Stimulated activated naive CD4-positive, alpha-beta T cell treated with Interleukin-2 at 50 U/mL for 16 hours (primary cell): ENCODE data around the gene EXOC3L2.
"Not testable (repeated sequence)": the region's sequence is repeated elsewhere in the genome, so short reads cannot be mapped to it uniquely, and the experiment has no call there.

Experiments used
- DNase-seq: peaks from one replicate; lab custom pipeline; 2025; lab: John Stamatoyannopoulos, UW

Gene EXOC3L2

DNA sequence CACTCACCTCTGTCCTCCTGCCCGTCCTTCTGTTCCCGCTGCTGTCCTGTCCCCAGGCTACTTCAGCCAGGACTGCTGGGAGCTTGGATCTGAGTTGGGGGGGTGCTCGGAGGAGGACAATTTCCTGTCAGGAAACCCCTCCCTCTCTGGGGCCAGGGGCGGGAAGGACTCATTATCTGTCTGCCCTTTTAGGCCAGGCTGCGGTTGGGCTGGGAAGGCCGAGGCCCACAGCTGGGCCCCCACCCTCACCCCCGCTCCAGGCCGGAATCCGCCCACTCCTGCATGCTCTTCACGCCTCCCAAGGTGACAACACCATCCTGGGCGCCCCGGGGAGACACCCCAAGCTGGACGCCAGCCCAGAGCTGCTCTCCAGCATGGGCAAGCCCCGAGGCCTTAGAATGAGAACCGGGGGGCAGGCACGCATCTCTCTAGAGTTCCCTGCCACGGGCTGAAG lies at the start of gene EXOC3L2:
Gene EXOC3L2, minus strand, starts transcription at position 74 of the 454 bp plus-strand sequence. CDS start 6,362 bp downstream, outside the sequence.
- no peak for DNase-seq

DNA sequence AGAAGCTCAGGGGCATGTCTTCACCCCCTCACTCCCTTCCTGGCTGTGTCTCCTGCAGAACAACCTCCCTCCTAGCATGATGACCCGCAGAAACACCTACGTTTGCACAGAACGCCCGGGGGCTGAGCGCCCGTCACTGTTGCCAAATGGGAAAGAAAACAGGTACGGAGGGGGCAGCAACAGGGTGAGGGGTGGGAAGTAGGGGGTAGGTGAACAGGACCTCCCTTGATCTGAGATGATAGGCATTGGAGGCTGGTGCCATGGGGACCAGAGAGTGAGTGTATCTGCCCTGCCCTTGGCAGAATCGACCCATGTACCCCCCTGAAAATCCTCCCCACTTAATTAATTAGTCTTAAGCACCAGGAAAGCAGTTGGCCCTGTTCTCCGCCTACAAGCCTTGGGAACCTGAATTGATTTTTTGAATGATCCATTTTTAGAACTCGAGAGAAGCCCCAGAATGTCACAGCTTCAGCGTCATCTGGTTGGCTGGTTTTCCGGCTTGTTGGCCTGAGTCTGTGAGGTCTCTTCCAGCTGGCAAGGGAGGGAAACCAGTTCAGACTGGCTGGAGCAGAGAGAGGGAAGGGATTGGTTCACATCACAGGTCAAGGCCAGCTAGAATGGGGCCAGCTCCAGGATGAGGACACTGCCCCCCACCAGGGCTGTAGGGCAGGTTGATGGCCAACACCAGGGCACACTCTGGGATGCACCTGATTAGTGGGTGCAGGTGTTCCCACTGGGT lies 49.3 kb upstream of the EXOC3L2 start:
- DNase-seq = no peak

DNA sequence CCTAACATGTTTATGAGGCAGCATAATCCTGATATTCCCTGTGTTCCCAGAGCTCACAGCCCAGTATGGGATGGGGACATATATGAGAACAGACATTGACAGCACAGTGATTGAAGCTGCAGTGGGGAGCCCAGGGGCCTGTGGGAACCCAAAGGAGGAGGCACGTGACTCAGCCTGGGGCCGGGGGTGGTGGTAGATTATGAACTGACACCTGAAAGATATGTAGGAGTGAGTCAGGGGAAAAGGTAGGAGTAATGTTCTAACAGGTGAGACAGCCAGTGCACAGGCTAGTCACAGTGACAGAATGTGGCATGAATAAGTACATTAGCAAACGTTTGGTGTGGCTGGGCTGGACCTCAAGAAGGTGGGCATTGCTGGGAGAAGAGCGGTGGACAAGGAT lies 48.5 kb upstream of the EXOC3L2 start:
- DNase-seq = peak; percentile 8

DNA sequence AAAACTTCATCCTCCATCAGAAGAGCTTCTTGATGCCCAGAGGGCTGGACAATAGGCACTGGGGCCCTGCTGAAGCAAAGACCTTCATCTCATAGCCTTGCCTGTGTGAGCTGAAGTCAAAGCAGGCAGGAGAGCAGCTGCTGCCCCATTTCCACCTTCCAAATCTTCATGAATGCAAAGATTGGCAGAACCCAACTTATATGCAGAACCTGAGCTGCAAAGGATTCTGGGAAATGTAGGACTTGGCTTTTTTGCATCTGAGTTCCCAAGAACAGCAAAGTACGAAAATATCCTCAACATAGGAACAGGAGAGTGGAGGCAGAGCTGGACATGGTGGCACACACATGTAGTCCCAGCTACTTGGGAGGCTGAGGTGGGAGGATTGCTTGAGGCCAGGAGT lies 46.6 kb upstream of the EXOC3L2 start:
- DNase-seq = no peak

DNA sequence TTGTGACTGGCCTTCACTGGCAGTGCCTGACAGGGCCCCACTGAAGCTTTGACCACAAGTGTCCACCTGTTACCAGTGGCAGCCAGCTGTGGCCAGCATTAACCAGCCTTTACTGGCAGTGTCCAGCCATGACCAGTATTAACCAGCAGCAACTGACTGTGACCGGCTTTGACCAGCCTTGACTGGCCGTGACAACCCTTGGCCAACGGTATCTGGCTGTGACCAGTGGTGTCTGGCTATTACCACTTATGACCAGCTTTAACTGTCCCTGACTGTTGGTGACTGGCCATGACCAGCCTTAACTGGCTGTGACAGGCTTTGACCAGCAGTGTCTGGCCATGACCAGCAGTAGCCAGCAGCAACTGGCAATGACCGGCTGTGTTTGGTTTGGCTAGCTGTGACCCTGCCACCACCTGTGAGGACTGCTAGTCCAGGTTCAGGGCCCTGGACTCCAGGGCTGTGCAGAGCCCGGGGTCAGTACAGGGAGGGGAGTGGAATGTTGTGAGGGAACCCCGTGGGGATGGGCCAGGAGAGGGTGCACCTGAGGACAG lies 45.2 kb upstream of the EXOC3L2 start:
- no peak for DNase-seq

DNA sequence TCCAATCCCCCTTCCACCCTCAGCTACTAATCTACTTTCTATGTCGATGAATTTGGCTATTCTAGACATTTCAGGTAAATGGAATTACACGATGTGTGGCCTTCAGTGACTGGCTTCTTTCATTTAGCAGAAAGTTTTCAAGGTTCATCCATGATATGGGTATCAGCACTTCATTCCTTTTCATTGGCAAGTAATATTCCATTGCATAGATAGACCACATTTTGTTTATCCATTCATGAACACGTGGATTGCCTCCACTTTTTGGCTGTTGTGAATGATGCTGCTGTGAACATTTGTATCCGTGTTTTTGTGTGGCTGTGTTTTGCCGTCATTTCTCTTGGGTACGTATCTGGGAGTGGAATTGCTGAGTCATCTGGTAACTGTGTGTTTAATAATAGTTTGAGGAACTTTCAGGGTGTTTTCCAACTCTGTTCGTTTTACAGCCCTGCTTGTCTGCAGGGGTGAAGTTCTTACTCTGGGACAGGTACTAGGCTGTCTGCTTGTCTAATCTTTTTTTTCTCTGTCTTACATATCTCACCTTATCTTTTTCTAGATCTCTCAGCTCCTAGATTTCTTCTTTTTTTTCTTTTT lies 38.3 kb upstream of the EXOC3L2 start:
- DNase-seq = no peak

DNA sequence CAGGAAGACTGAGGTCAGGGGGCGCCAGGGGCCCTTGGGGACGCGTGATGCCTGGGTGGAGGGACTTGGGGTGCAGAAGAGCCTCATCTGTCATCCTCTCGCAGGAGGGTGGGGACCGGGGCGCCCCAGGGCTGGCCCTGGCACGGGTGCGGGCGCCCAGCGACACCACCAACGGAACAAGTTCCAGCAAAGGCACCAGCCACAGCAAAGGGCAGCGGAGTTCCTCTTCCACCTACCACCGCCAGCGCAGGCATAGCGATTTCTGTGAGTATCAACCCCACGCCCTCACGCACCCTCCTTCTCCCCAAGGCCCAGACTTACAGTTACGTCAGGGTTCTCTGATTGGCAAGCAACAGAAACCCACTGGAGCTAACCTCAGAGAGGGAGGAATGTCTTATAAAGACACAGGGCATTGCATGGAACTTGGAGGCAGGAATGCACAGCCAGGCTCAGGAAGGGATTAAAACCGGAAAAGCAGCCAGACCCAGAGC lies 35.3 kb upstream of the EXOC3L2 start:
- no peak for DNase-seq

DNA sequence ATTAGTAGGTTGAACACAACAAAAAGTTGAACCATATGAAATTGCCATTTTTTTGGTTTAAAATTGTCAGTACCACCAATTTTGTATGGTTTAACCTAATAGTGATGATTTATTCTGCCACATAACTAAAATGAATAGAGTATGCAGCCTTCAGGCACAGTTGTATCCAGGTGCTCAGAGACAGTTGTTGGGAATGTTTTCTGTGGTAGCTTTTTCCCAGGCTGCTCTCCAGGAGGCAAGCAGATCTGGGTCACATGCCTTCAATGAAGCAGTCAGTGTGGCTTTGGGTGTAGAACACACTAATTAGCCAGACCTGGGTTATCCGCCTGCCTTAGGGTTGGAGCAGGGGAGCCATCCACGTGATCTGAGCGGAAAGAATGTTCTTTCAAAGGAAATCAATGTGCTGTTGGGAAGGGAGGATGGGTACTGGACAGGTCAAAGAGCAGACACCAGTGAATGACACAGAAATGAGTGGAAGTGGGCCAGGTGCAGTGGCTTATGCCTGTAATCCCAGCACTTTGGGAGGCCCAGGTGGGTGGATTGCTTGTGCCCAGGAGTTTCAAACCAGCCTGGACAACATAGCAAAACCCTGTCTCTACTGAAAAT lies 34.5 kb upstream of the EXOC3L2 start:
- DNase-seq = no peak

DNA sequence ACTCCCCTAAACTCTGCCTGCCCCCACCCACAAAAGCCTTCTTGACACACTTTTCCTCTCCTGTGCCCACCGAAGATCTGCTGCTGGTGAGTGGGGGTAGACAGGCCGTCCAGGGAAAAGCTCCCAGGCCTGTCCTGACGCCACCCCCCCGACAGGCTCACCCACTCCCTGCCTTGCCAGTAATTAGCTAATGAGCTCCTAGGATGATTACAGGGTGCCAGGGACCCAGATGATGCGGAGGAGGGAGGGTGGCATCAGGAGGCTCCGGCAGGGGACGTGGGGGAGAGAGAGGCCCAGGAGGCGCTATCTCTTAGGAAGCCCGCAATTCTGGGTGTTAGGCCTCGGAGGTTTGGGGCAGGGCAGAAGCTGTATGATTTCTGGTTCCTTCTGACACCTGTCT lies 32.9 kb upstream of the EXOC3L2 start:
- DNase-seq = no peak

DNA sequence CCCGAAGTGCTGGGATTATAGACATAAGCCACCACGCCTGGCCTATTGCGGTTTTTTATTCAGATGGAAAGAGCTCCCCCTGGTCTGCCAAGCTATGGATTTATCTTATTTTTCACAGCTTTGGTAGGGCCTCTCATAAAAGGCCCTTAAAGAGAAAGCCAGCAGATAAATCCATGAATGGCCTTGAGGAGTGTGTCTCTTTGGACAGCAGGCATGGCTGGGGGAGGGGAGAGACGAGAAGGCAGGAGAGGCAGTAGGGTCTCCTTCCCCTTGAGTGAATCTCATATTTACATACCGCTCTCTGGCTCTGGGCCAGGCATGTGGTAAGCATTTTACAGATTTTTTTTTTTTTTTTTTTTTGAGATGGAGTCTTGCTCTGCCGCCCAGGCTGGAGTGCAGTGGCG lies 31.1 kb upstream of the EXOC3L2 start:
- no peak for DNase-seq

DNA sequence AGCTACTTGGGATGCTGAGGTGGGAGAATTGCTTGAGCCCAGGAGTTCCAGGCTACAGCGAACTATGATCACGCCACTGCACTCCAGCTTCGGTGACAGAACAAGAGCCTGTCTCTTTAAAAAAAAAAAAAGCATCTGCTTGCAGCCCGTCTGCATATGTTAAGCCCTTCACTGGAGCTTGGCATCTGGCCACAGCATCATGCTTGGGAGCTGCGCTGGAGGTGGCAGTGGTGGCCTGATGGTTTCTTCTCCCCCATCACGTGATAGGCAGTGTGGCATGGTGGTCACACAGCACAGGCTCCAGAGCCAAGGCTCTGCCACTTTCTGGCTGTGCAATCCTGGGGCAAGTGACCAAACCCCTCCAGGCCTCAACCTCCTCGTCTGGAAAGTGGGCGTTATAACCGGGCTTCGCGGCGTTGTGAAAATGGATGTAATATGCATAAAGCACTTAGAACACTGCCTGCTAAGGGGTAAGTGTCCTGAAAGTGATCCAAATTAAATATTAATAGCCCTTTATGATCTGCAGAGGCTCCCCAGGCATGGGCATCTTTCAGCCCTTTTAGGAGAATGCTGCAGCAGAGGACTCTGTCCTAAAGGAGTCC lies 30.3 kb upstream of the EXOC3L2 start:
- DNase-seq = no peak

DNA sequence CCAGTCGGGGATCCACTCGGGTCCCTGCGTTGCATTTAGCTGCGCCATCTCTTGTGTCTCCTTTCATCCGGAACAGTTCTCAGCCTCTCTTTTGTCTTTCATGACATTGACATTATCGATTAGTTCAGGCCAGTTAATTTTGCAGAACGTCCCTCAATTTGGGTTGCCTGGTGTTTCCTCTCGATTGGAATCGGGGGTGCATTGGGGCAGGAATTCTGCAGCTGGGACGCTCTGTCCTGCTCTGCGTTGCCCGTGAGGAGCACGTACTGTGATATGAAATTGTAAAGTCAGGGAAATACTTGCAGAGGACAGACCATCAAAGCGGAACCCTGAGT lies 28.3 kb upstream of the EXOC3L2 start:
- DNase-seq = no peak

DNA sequence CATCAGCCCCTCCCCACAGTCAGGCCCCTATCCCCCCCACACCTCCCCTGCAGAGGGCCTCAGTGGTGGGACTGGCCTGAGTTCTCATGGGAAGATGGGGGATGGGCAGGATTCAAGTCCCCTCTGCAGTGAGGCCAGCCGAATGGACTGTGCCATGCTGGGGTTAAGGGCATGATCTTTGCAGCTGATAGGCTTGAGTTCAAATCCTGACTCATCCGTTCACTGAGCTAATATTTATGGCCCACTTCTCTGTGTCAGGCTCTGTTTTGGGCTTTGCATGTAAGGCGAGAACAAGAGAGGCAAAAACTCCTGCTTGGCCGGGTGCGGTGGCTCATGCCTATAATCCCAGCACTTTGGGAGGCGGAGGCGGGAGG lies 26.5 kb upstream of the EXOC3L2 start:
- DNase-seq = no peak

DNA sequence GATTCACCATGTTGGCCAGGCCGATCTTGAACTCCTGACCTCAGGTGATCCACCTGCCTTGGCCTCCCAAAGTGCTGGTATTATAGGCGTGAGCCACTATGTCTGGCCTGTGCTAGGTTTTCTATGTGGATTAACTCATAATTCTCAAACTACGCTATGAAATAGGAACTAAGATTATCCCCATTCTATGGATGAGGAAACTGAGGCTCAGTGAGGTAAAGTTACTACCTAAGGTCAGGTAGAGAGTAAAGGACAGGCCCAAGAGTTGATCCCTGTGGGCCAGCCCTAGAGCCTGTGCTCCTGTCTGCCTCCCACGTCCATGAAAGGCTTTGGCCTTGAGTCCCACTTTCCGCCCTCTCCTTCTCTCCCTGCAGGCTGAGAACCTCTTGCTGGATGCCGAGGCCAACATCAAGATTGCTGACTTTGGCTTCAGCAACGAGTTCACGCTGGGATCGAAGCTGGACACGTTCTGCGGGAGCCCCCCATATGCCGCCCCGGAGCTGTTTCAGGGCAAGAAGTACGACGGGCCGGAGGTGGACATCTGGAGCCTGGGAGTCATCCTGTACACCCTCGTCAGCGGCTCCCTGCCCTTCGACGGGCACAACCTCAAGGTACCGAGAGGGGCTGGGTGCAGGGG lies 26.0 kb upstream of the EXOC3L2 start:
- no peak for DNase-seq

DNA sequence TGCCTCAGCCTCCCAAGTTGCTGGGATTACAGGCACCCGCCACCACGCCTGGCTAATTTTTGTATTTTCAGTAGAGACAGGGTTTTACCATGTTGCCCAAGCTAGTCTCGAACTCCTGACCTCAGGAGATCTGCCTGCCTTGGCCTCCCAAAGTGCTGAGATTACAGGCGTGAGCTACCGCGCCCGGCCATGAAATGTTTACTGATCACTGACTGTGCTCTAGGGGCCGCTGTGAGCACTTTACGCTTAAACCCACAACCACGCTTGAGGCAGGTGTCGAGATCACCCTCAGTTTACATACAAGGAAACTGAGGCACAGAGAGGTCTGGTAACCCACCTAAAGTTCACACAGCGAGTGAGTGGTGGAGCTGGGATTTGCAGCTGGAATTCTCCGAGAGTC lies 24.7 kb upstream of the EXOC3L2 start:
- DNase-seq = not testable (repeated sequence)

DNA sequence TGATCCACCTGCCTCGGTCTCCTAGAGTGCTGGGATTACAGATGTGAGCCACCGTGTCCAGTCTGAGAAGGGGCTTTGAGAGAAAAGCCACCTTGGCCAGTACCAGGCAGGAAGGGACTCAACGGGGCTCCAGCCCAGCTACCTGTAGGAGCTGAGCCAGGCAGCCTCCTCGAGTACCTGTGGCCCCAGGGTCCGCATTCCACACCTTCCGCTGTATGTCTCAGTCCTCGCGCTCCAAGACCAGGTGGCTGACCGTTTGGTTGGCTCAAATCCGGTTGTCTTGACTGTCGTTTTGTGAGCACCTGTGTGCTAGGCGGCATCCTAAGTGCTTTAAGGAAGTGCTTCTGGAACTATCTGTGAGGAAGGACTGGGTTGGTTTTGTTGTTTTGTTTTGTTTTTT lies 22.1 kb upstream of the EXOC3L2 start:
- DNase-seq = no peak

DNA sequence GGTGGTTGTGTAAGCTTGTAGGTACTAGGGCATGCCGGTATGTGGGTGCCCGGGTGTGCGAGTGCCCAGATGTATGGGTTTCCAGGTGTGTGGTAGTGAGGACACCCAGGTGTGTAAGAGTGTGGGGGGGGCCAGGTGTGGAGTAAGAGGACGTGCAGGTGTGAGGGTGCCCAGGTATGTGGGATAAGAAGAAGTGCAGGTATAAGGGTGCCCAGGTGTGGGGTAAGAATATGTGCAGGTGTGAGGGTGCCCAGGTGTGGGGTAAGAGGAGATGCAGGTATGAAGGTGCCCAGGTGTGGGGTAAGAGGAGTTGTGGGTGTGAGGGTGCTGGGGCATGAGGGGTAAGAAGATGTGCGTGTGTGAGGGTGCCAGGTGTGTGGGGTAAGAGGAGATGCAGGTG lies 20.2 kb upstream of the EXOC3L2 start:
- DNase-seq = no peak

DNA sequence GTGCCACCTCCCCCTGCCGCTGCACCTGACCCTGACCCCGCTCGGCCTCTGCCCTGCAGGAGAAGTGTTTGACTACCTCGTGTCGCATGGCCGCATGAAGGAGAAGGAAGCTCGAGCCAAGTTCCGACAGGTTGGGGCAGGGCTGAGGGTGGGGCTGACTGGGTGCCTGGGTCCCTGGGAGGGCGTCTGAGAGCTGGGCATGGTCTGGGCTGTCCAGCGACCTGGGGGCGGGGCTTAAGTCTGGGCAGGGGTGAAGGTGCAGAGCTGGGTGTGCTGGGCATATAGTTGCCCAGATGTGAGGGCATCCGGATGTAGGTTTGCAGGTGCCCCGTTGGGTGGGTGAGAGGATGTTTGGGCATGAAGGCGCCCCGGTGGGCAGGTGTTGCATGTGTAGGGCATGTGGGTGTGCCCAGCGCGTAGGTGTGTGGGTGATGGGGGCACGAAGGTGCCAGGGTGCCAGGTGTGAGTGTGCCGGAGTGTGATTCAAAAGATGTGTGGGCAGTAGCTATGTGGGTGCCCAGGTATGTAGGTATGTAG lies 19.6 kb upstream of the EXOC3L2 start:
- no peak for DNase-seq

DNA sequence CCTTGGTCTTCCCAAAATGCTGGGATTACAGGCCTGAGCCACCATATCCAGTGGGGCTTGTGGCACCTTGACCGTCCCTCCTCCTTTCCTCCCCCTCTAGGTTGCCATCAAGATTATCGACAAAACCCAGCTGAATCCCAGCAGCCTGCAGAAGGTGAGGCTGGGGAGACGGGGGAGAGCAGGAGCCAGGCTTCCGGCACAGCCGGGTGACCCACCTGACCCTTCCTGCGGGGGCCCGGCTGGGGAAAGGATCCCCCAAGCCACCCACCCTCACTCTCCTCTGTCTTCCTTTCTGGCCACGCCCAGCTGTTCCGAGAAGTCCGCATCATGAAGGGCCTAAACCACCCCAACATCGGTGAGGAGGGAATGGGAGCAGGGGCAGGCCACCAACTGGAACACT lies 17.8 kb upstream of the EXOC3L2 start:
- DNase-seq = no peak

DNA sequence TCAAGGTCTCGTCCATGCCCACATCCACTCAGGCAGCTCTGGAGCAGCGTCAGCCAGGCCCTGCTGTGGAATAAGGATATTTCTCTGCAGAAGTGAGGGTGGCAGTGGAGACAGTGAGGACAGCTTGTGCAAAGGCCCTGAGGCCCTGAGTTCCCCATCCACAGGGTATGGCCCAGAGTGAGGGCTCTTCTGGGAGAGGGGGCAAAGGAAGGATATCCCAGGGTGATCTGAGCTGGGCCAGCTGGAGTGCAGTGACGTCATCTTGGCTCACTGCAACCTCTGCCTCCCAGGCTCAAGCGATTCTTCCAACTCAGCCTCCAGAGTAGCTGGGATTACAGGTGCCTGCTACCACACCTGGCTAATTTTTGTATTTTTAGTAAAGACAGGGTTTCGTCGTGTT lies 17.4 kb upstream of the EXOC3L2 start:
- no peak for DNase-seq

DNA sequence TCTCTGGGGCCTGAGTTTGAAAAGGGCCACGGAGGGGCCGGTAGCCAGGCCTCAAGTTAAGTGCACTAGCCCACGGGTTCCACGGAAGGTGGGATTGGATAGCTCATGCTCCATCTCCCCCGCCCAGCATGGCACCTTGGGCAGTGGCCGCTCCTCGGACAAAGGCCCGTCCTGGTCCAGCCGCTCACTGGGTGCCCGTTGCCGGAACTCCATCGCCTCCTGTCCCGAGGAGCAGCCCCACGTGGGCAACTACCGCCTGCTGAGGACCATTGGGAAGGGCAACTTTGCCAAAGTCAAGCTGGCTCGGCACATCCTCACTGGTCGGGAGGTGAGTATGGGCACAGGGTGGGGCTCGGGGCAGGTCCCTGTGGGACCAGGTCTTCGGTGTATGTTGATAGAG lies 13.7 kb upstream of the EXOC3L2 start:
- no peak for DNase-seq

DNA sequence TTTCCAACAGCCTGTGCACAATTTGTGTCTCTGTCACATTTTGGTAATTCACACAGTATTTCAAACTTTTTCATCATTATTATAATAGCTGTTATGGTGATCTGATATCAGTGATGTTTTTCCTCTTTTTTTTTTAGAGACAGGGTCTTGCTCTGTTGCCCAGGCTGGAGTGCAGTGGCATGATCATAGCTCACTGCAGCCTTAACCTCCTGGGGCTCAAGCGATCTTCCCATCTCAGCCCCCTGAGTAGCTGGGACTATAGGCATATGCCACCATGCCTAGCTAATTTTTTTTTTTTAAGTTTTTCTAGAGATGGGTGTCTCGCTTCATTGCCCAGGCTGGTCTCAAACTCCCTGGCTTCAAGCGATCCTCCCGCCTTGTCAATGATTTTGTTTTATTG lies 11.6 kb upstream of the EXOC3L2 start:
- DNase-seq = no peak
